VCaP (cell line): ENCODE results near the gene SHKBP1.

Experiments used
- H3K27ac ChIP-seq: fragments of 450-650 bp; 2 replicates; pipeline ENCODE4 v1.5.1; 2017
- CTCF ChIP-seq: fragments of 450-650 bp; conservative IDR thresholded peaks from 2 replicates; pipeline ENCODE4 v1.5.1; 2017; ENCODE audit warnings: mild to moderate bottlenecking, moderate library complexity

SHKBP1 gene

GRCh38 chr19:40616941-40617340 is 40.3 kb downstream of the SHKBP1 start:
- H3K27ac ChIP-seq, result no peak overlapping the region
- TF ChIP-seq CTCF, result no peak

- H3K27ac ChIP-seq, result no peak overlapping the region
- TF ChIP-seq CTCF, result no peak
Observed at GRCh38 chr19:40617961-40618360, 41.3 kb downstream of the SHKBP1 start.

GRCh38 chr19:40619333-40620160 is 42.9 kb downstream of the SHKBP1 start:
- no peak overlapping the region for H3K27ac ChIP-seq
- no peak for TF ChIP-seq CTCF

- no peak for TF ChIP-seq CTCF
- no peak overlapping the region for H3K27ac ChIP-seq
Observed at GRCh38 chr19:40620161-40620485, 43.5 kb downstream of the SHKBP1 start.

- no peak for TF ChIP-seq CTCF
Observed at GRCh38 chr19:40621283-40621682, 44.6 kb downstream of the SHKBP1 start.

GRCh38 chr19:40621966-40622772 is 45.5 kb downstream of the SHKBP1 start:
- no peak overlapping the region for H3K27ac ChIP-seq
- TF ChIP-seq CTCF, result no peak

More at GRCh38 chr19:40621283-40621682, 44.6 kb downstream of the SHKBP1 start:
- no peak overlapping the region for H3K27ac ChIP-seq

GRCh38 chr19:40622773-40623075 is 46.1 kb downstream of the SHKBP1 start:
- no peak overlapping the region for H3K27ac ChIP-seq
- no peak for TF ChIP-seq CTCF
